GM13977 (cell line): ENCODE measurements around the gene LCORL.
"Not testable (repeated sequence)": the region's sequence is repeated elsewhere in the genome, so short reads cannot be mapped to it uniquely, and the experiment has no call there.

Source experiments
- DNase-seq: peaks from one replicate; pipeline ENCODE4 v3.0.0; 2012; ENCODE audit warnings: low spot score
- in situ Hi-C: fragments of 300-500 bp; cut with MboI; formaldehyde crosslinking; loops from one replicate; pipeline ENCODE4 v1.12.0; 2022; ENCODE audit warnings: low sequenced_read_pairs, low pct_unique_long_range_greater_than_20kb, mixed read lengths, inconsistent platforms; ENCODE audit not compliant: unreplicated experiment
- TF ChIP-seq, protein P1 (sequence below): IDR thresholded peaks from 2 replicates; pipeline ENCODE4 v1.5.1; 2012; ENCODE audit warnings: mild to moderate bottlenecking, control low read depth; ENCODE audit not compliant: insufficient read depth; ENCODE audit errors: extremely low read depth, missing control alignments

The LCORL gene

DNA sequence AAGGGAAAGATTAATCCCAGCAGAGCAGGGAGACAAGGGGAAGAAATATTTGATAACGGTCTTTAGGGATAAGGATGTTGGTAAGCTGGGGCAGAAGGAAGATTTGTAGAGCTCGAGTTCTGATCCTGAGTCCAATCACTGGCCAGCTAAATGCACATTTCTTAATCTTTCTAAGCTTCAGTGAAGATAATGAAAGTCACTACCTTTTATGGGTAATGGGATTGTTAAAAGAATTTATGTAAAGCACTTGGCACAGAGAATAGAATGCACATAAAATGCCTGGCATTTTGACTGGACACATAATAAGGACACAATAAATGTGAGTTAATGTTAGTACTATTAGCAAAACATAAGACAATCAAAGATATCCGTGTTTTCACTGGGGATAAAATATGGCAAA, 167.5 kb downstream of the LCORL start:
- TF ChIP-seq, protein P1, sequence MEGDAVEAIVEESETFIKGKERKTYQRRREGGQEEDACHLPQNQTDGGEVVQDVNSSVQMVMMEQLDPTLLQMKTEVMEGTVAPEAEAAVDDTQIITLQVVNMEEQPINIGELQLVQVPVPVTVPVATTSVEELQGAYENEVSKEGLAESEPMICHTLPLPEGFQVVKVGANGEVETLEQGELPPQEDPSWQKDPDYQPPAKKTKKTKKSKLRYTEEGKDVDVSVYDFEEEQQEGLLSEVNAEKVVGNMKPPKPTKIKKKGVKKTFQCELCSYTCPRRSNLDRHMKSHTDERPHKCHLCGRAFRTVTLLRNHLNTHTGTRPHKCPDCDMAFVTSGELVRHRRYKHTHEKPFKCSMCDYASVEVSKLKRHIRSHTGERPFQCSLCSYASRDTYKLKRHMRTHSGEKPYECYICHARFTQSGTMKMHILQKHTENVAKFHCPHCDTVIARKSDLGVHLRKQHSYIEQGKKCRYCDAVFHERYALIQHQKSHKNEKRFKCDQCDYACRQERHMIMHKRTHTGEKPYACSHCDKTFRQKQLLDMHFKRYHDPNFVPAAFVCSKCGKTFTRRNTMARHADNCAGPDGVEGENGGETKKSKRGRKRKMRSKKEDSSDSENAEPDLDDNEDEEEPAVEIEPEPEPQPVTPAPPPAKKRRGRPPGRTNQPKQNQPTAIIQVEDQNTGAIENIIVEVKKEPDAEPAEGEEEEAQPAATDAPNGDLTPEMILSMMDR: no peak
- in situ Hi-C loops: no loop called here
- no peak for DNase-seq

DNA sequence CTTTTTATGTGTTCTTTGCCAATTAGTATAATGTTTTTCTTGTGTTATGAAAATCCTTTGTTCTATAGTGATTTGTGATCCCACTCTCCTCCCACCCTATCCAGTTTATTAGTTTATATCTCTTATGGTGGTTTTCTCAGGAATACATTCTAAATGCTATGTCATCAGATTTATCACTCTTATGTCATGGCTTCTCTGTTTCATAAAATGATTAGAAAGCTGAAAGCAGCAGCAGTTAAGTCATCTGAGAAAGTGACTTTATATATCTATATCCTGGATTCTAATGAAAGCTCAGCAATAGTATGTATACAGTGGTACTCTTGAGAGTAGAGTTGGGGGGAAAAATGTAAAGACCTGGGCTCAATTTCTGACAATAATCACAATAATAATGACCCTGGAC, 169.6 kb downstream of the LCORL start:
- DNase-seq: no peak
- TF ChIP-seq, protein P1: no peak
- in situ Hi-C loops: no loop called here

- in situ Hi-C loops: not testable (repeated sequence)
Observed at GRCh38 chr4:17850295-17850694, 171.3 kb downstream of the LCORL start.

DNA sequence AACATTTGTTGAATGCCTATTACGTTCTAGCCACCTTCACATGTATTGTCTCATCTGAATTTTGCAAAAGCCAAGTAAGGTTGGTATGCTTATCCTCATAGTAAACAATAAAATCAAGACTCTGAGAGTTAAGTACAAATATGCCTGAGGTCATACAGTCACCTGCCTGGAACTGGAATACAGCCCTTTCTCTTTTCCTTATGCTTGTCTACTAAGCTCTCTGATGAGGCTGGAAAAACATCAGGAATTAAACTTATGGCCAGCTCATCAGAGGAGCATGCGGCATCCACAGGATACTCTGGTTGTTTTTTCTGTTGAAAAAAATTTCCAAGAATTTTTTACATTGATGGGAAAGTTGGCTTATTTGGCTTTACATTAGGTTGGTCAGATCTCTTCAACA, 175.3 kb downstream of the LCORL start:
- in situ Hi-C loops: loop anchor here (25.0 kb wide), 1 partner anchor 166 kb away; the partner anchor contains the start of gene LCORL
- TF ChIP-seq, protein P1: no peak
- no peak for DNase-seq

More at GRCh38 chr4:17850295-17850694, 171.3 kb downstream of the LCORL start:
- DNase-seq: not testable (repeated sequence)

DNA sequence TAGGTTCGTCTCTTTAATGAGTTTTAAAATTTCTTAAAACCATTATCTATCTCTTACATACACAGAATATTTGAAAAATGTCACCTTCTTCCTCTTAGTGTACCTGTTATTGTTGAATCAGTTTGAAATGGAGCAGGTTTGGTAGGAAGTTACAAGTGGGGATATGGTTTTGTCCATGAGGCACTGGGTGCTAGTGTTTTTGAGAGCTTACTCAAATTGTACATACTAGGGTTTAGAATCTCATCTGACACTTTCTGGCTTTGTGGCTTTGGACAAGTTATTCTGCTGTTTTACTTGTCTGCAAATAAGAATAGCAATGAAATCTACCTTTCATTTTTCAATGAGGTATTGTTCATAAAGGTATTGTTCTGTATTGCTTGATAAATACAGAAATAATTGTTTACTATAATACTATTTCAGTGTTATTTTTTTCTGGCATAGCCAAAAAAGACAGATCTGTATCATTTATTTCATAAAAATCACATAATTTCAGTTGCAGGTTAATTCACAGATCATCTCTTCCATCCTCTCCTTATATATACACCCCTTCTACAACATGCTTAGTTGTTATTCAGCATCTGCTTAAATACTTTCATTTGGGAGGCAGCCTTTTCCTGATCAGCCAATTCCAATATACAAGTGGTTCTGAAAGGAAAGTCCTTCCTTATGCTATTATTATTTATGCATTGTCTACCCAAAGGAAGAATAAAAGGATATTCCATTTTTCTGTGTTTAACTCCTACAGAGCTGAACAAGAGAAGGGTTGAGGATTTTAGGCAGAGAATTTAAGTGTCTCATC, 197.5 kb downstream of the LCORL start:
- TF ChIP-seq, protein P1: no peak
- DNase-seq: no peak
- in situ Hi-C loops: loop anchor here (25.0 kb wide), 1 partner anchor 763 kb away; no protein-coding TSS in a partner anchor

GRCh38 chr4:17817027-17817426, 204.5 kb downstream of the LCORL start:
- in situ Hi-C loops: loop anchor here (25.0 kb wide), 1 partner anchor 770 kb away; no protein-coding TSS in a partner anchor
- TF ChIP-seq, protein P1: peak; percentile 56
- DNase-seq: peak; percentile 31

GRCh38 chr4:17816142-17816541, 205.4 kb downstream of the LCORL start:
- in situ Hi-C loops: loop anchor here (25.0 kb wide), 1 partner anchor 771 kb away; no protein-coding TSS in a partner anchor
- TF ChIP-seq, protein P1: no peak
- DNase-seq: no peak
